ENCODE measurements around the gene RPS6KL1. TPM values are rescaled to one million over a fixed set of nuclear protein-coding genes. Genes with fewer than 3 reads are reported as not detected.

Gene RPS6KL1
- total RNA-seq, 1 experiment from 2014 or later, result 9.8 TPM

- peak; percentile 77 to 86 for DNase-seq
- no peaks in the 10 kb centered on the region for H3K9me3 ChIP-seq
- peaks cover 29% of the 10 kb centered on the region for H3K4me1 ChIP-seq
- H3K36me3 Mint-ChIP-seq (ENCODE audit: insufficient read depth, unreplicated experiment), result peaks cover 19% of the 10 kb centered on the region
- BruUV-seq (replicated peaks), result no TSS peak
- no peaks in the 10 kb centered on the region for H3K27me3 ChIP-seq (replicated peaks; ENCODE audit: control insufficient read depth, insufficient read depth, low read length)
- ChIA-PET POLR2A (no interaction called here), CTCF (interaction anchor here (0.5 to 2.0 kb wide), 10 partner anchors 9 to 356 kb away, joined by 3 to 16 read pairs (median 4); partner anchors contain the start of genes ACYP1, PGF and RPS6KL1)
- H3K4me3 ChIP-seq (ENCODE audit: low read depth, low read length), result no peak overlapping the region
- H3K9me3 Mint-ChIP-seq (ENCODE audit: unreplicated experiment), result no peaks in the 10 kb centered on the region
- H3K4me1 Mint-ChIP-seq (ENCODE audit: low read depth, unreplicated experiment), result peaks cover 9% of the 10 kb centered on the region
- peak overlapping the region; percentile 7 for H3K27ac Mint-ChIP-seq (ENCODE audit: unreplicated experiment)
- no peaks in the 10 kb centered on the region for H3K27me3 Mint-ChIP-seq (ENCODE audit: insufficient read depth, unreplicated experiment)
- H3K4me3 Mint-ChIP-seq (ENCODE audit: unreplicated experiment), result no peak overlapping the region
- no peaks in the 10 kb centered on the region for H3K36me3 ChIP-seq (ENCODE audit: control insufficient read depth, insufficient read depth, low read length)
- intact Hi-C loops (cut with micrococcal nuclease; ENCODE audit: unreplicated experiment), result loop anchor here (1.0 kb wide), 2 partner anchors 56 to 142 kb away; partner anchors contain the start of gene EIF2B2
- TF ChIP-seq CTCF (IDR thresholded peaks at IDR 0.05; ENCODE audit: insufficient read depth in 1 of 2, low read depth in 1 of 2, low read length in 1 of 2, severe bottlenecking in 1 of 2, unreplicated experiment in 1 of 2), result peak; percentile 81 to 93
These were observed 23.0 kb upstream of the RPS6KL1 start for GRCh38 chr14:74945852-74946658.

- ChIA-PET CTCF (interaction anchor here (0.6 to 2.0 kb wide), 13 partner anchors 10 to 124 kb away, joined by 3 to 16 read pairs (median 4); partner anchors contain the start of genes ACYP1, EIF2B2, PGF and RPS6KL1), POLR2A (no interaction called here)
- peak; percentile 39 to 51 for TF ChIP-seq CTCF (IDR thresholded peaks at IDR 0.05; ENCODE audit: insufficient read depth in 1 of 2, low read depth in 1 of 2, low read length in 1 of 2, severe bottlenecking in 1 of 2, unreplicated experiment in 1 of 2)
- Mint-ChIP-seq H3K27me3 (ENCODE audit: insufficient read depth, unreplicated experiment) (no peaks in the 10 kb centered on the region), H3K9me3 (ENCODE audit: unreplicated experiment) (no peaks in the 10 kb centered on the region), H3K4me3 (ENCODE audit: unreplicated experiment) (no peak overlapping the region), H3K27ac (ENCODE audit: unreplicated experiment) (no peak overlapping the region), H3K4me1 (ENCODE audit: low read depth, unreplicated experiment) (peaks cover 9% of the 10 kb centered on the region), H3K36me3 (ENCODE audit: insufficient read depth, unreplicated experiment) (peaks cover 19% of the 10 kb centered on the region)
- Histone ChIP-seq H3K4me3 (ENCODE audit: low read depth, low read length) (no peak overlapping the region), H3K27me3 (replicated peaks; ENCODE audit: control insufficient read depth, insufficient read depth, low read length) (no peaks in the 10 kb centered on the region), H3K36me3 (ENCODE audit: control insufficient read depth, insufficient read depth, low read length) (no peaks in the 10 kb centered on the region), H3K9me3 (no peaks in the 10 kb centered on the region), H3K4me1 (peaks cover 22% of the 10 kb centered on the region)
- peak in 1 of 2 experiments; percentile 65 for DNase-seq
- no TSS peak for BruUV-seq (replicated peaks)
- intact Hi-C loops (cut with micrococcal nuclease; ENCODE audit: unreplicated experiment), result loop anchor here (1.0 kb wide), 1 partner anchor 143 kb away; no protein-coding TSS in a partner anchor
These were observed 22.3 kb upstream of the RPS6KL1 start for GRCh38 chr14:74945261-74945851.

GRCh38 chr14:74942608-74943007, 19.5 kb upstream of the RPS6KL1 start:
- intact Hi-C loops (cut with micrococcal nuclease; ENCODE audit: unreplicated experiment), result no loop called here
- H3K9me3 ChIP-seq, result no peaks in the 10 kb centered on the region
- H3K4me1 ChIP-seq, result peaks cover 12% of the 10 kb centered on the region
- no peaks in the 10 kb centered on the region for H3K27me3 ChIP-seq (replicated peaks; ENCODE audit: control insufficient read depth, insufficient read depth, low read length)
- Mint-ChIP-seq H3K27me3 (ENCODE audit: insufficient read depth, unreplicated experiment) (peaks cover 6% of the 10 kb centered on the region), H3K4me1 (ENCODE audit: low read depth, unreplicated experiment) (no peaks in the 10 kb centered on the region), H3K4me3 (ENCODE audit: unreplicated experiment) (no peak overlapping the region), H3K27ac (ENCODE audit: unreplicated experiment) (no peak overlapping the region), H3K9me3 (ENCODE audit: unreplicated experiment) (peaks cover 10% of the 10 kb centered on the region), H3K36me3 (ENCODE audit: insufficient read depth, unreplicated experiment) (peaks cover 17% of the 10 kb centered on the region)
- H3K4me3 ChIP-seq (ENCODE audit: low read depth, low read length), result no peak overlapping the region
- TF ChIP-seq CTCF (IDR thresholded peaks at IDR 0.05; ENCODE audit: insufficient read depth in 1 of 2, low read depth in 1 of 2, low read length in 1 of 2, severe bottlenecking in 1 of 2, unreplicated experiment in 1 of 2), result no peak
- POLR2A ChIA-PET, result no interaction called here
- DNase-seq, result no peak
- CTCF ChIA-PET, result interaction anchor here (0.6 kb wide), 1 partner anchor 68 kb away, joined by 4 read pairs; no protein-coding TSS in a partner anchor
- BruUV-seq (replicated peaks), result no TSS peak
- H3K36me3 ChIP-seq (ENCODE audit: control insufficient read depth, insufficient read depth, low read length), result no peaks in the 10 kb centered on the region
